GM19468 (cell line): ENCODE measurements around the gene DENND5B.
"Not testable (repeated sequence)": the region's sequence is repeated elsewhere in the genome, so short reads cannot be mapped to it uniquely, and the experiment has no call there.

Experiments
- ATAC-seq: cut with Tn5 transposase; IDR thresholded peaks from one replicate; pipeline ENCODE4 v1.9.1; 2021; ENCODE audit warnings: mild to moderate bottlenecking, moderate library complexity, moderate number of reproducible peaks; ENCODE audit not compliant: unreplicated experiment; ENCODE audit errors: extremely low read depth

The DENND5B gene

GRCh38 chr12:31477687-31478086 is 113.2 kb downstream of the DENND5B start:
- peak; percentile 46 for ATAC-seq

GRCh38 chr12:31476437-31476836 is 114.5 kb downstream of the DENND5B start:
- ATAC-seq, result no peak

GRCh38 chr12:31475610-31476009 is 115.3 kb downstream of the DENND5B start:
- not testable (repeated sequence) for ATAC-seq

- ATAC-seq, result no peak
These were observed 116.2 kb downstream of the DENND5B start for GRCh38 chr12:31474751-31475150.

DNA sequence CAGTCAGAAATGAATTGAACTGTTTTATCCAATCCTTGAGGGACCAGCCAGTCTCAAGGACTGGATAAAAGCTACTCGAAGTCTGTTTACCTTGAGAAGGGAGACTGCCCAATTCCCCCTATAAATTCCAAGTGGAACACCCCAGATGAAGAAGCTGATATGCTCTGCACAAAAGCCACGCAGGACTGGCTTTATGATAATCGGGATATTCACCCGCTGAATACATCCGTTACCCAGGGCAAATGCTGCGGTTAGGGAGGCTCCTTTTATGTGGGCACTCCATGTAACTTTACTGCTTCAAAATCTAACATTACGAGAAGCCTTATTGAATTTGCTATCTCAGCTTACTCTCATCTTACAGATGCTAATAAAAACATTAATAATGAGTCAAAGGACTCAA is 119.1 kb downstream of the DENND5B start:
- no peak for ATAC-seq

GRCh38 chr12:31471051-31471450 is 119.9 kb downstream of the DENND5B start:
- ATAC-seq, result no peak

DNA sequence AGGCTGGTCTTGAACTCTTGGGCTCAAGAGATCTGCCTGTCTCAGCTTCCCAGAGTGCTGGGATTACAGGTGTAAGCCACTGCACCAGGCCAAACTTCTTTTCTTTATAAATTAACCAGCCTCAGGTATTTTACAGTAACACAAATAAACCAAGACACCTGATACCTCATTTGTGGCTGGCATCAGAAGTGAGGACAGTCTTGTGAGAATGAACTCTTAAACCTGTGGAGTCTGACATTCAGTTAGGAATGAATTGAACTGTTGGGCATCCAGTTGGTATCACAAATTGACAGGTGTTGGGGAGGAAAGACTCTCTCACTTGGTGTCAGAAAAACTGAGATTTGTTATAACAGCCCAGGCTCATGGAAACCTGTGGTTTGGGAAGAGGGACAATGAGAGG is 120.5 kb downstream of the DENND5B start:
- no peak for ATAC-seq

- ATAC-seq, result no peak
These were observed 124.2 kb downstream of the DENND5B start for GRCh38 chr12:31466768-31467167.

- no peak for ATAC-seq
These were observed 125.9 kb downstream of the DENND5B start for GRCh38 chr12:31465002-31465401.

GRCh38 chr12:31460024-31460423 is 130.9 kb downstream of the DENND5B start:
- no peak for ATAC-seq

- no peak for ATAC-seq
These were observed 134.4 kb downstream of the DENND5B start for GRCh38 chr12:31456562-31456961.

DNA sequence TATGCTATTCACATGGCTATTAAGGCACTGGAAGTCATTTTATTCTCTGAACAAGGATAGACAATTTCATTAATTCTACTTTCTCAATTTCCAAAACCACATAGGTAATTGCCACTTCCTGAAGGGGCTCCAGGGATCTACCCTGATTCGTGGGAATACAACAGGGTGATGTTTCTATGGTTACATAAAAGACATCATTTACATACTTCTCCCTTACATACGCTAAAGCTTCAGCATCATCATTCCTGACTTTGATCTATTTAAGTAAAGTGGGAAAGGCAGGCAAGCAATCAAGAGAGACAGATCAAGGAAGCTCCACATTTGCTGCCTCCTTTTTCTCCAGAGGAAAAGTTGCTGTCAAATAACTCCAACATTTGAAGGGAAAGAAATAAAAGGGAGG is 146.2 kb downstream of the DENND5B start:
- ATAC-seq, result no peak

GRCh38 chr12:31440586-31440985 is 150.3 kb downstream of the DENND5B start:
- no peak for ATAC-seq

- ATAC-seq, result no peak
These were observed 150.8 kb downstream of the DENND5B start for GRCh38 chr12:31440134-31440533.

DNA sequence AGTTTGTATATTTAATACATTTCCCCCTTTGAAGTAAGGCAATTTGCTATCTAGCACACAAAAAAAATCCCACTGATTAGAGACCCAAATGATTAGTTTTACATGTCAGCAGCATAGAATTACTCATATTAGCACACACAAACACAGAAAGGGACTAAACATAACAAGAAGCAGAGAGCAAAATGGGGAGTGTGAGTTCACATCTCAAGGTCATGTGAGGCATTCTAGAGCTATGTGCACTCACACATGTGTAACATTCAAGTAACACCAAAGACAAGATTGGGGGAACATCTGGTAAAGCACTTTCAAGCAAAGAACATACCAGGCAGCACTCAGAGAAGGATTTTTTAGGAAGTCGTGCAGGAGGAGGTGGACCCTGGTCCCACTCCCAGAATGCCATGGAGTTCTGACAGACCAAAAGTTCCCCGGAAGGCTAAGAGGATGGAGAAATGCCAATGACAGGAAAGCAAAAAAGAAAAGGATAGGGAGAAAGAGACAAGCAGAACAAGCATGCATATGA is 159.2 kb downstream of the DENND5B start:
- no peak for ATAC-seq

GRCh38 chr12:31423405-31423804 is 167.5 kb downstream of the DENND5B start:
- ATAC-seq, result no peak

DNA sequence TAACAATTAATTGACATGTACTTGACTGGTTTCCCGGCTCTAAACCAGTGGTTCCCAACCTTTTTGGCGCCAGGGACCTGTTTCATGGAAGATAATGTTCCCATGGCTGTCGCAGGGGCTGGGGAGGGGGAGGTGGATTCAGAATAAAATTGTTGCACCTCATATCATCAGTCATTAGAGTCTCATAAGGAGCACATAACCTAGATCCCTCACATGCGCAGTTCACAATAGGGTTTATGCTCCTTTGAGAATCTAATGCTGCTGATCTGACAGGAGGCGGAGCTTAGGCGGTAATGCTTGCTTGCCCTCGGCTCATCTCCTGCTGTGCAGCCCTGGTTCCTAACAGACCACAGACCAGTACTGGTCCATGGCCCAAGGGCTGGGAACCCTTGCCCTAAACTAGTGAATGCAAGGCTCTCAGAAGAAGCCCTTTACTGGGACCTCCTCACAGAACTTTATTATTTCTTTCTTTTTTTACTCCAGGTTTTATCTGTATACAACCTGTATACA is 178.6 kb downstream of the DENND5B start:
- ATAC-seq, result no peak

GRCh38 chr12:31408763-31409162 is 182.2 kb downstream of the DENND5B start:
- no peak for ATAC-seq

DNA sequence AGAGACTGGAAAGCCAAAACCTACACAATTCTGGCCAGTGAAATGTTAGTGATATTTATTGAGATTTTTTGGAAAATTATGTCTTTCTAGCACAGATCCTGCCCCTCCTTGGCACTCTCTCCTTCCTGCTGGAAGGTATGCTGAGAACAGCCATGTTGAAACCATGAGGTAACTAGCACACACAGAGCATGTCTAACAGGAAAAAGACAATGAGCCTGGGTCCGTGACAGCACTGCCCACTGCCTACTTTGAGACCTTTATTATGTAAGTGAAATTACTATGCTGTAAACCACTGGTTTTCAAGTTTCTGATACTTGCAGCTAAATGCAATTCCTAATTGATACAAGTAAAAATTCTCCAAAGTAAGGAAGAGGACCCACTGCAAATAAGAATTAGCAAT is 183.4 kb downstream of the DENND5B start:
- ATAC-seq, result no peak

DNA sequence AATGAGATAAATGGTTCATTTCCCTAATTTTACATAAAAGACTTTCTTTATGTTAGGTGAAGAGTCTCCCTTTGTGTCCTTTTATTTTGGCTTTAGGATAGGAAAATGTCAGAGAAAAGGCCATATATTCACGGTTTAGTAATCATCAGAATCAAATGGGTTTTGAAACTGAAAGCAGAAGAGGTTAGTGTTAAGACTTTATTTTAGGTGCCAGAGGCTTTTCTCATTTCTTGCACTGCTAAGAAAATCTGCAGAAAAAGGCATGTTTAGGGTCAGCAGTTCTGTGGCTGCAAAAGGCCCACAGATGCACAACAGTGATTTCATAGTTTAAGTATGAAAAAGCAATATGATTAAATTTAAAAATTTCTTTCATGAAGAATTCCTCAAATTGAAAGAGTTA is 184.6 kb downstream of the DENND5B start:
- ATAC-seq, result peak; percentile 27

DNA sequence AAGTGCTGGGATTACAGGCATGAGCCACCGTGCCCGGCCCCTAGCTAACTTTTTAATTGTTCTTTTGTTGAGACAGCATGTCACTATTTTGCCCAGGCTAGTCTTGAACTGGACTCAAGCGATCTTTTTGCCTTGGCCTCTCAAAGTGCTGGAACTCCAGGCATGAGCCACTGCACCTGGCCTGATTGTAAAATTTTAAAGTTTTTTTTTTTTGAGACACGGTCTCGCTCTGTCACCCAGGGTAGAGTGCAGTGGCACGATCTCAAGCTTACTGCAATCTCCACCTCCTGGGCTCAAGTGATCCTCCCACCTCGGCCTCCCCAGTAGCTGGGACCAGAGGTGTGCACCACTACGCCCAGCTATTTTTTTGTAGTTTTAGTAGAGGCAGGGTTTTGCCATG is 185.9 kb downstream of the DENND5B start:
- ATAC-seq, result no peak

DNA sequence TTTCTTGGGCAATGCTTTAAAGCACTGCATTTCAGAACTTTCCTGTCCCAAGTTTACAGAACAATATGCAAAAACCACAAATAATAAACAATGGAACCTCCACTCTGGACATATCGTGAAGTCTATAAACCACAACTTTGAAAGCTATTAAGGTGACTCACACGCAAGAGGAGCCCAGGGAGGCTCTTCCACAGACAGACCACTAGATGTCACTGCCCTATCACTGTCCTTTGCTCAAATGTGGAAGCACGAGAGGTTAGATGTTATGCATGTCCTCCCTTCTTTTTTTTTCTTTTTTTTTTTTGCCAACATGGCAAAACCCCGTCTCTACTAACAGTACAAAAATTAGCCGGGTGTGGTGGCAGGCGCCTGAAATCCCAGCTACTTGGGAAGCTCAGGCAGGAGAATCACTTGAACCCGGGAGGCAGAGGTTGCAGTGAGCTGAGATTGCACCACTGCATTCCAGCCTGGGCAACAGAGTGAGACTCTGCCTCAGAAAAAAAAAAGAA is 187.8 kb downstream of the DENND5B start:
- peak; percentile 72 for ATAC-seq
